Osteocyte (in vitro differentiated cells): ENCODE measurements around the gene POU3F3. TPM values are rescaled to one million over a fixed set of nuclear protein-coding genes. Genes with fewer than 3 reads are reported as not detected.

ENCODE experiments used
- total RNA-seq: library from RNA; stranded (reverse); gene quantifications from 2 replicates; pipeline ENCODE4 v1.2.1, GENCODE V29; 2021

POU3F3 gene
- total RNA-seq, 1 donor from 2014 or later: 35.5 TPM

Other genes starting within 250 kb of the POU3F3 start
- 21.3 and 22.6 TPM in 2 replicates for gene MRPS9, start 184.0 kb downstream of the POU3F3 start, total RNA-seq